Activated CD4-positive, alpha-beta T cell treated with anti-CD3 and anti-CD28 coated beads, Interleukin-10, Interleukin-2, amounts not matched to agents 100 ng/mL and 50 ng/mL, durations not matched to agents 16 hours and 8 hours (primary cell): ENCODE results near the gene SLC25A39.
"Not testable (repeated sequence)": the region's sequence is repeated elsewhere in the genome, so short reads cannot be mapped to it uniquely, and the experiment has no call there.

Experiments
- DNase-seq: peaks from one replicate; pipeline ENCODE4 v3.0.0-alpha.2; 2020

SLC25A39 gene

GRCh38 chr17:44333371-44333770, 8.7 kb upstream of the SLC25A39 start:
- DNase-seq: no peak

- peak; percentile 87 for DNase-seq
Observed at GRCh38 chr17:44331249-44331760, 6.7 kb upstream of the SLC25A39 start.

- DNase-seq: not testable (repeated sequence)
Observed at GRCh38 chr17:44330263-44330662, 5.6 kb upstream of the SLC25A39 start.

GRCh38 chr17:44329516-44329915, 4.9 kb upstream of the SLC25A39 start:
- DNase-seq: not testable (repeated sequence)

- DNase-seq: no peak
Observed at GRCh38 chr17:44327715-44328449, 3.3 kb upstream of the SLC25A39 start.

- peak; percentile 96 for DNase-seq
Observed at GRCh38 chr17:44326861-44327444, 2.3 kb upstream of the SLC25A39 start.

GRCh38 chr17:44324092-44324570, 492 bp downstream of the SLC25A39 start:
- DNase-seq: no peak

- DNase-seq: peak; percentile 25
Observed at GRCh38 chr17:44323359-44324091, 1.1 kb downstream of the SLC25A39 start.

- DNase-seq: no peak
Observed at GRCh38 chr17:44322236-44322895, 2.3 kb downstream of the SLC25A39 start.

GRCh38 chr17:44321246-44322120, 3.1 kb downstream of the SLC25A39 start:
- no peak for DNase-seq

GRCh38 chr17:44320066-44320465, 4.6 kb downstream of the SLC25A39 start:
- no peak for DNase-seq

GRCh38 chr17:44318077-44318892, 6.3 kb downstream of the SLC25A39 start:
- DNase-seq: no peak

GRCh38 chr17:44317545-44317944, 7.1 kb downstream of the SLC25A39 start:
- DNase-seq: no peak

- DNase-seq: no peak
Observed at GRCh38 chr17:44315760-44316731, 8.6 kb downstream of the SLC25A39 start.

GRCh38 chr17:44314869-44315661, 9.6 kb downstream of the SLC25A39 start:
- DNase-seq: peak; percentile 51

GRCh38 chr17:44314524-44314868, 10.1 kb downstream of the SLC25A39 start:
- DNase-seq: no peak

GRCh38 chr17:44314031-44314430, 10.6 kb downstream of the SLC25A39 start:
- DNase-seq: no peak

GRCh38 chr17:44312396-44313104, 12.1 kb downstream of the SLC25A39 start:
- no peak for DNase-seq
